Hepatocyte (in vitro differentiated cells): ENCODE data around the gene TEC. TPM values are rescaled to one million over a fixed set of nuclear protein-coding genes. Genes with fewer than 3 reads are reported as not detected.

Experiments
- DNase-seq: peaks from one replicate; pipeline ENCODE4 v3.0.0-alpha.2; 2016; ENCODE audit warnings: low spot score
- H2AFZ ChIP-seq: fragments of 200-600 bp; sonication (generic); 2 replicates; pipeline ENCODE4 v1.6.0; 2016; ENCODE audit warnings: antibody characterized with exemption, mild to moderate bottlenecking
- H3K27ac ChIP-seq: fragments of 200-600 bp; sonication (generic); 2 replicates; pipeline ENCODE4 v1.5.1; 2016; ENCODE audit warnings: mild to moderate bottlenecking
- H3K27me3 ChIP-seq: fragments of 200-600 bp; sonication (generic); 2 replicates; pipeline ENCODE4 v1.6.1; 2016
- H3K36me3 ChIP-seq: fragments of 200-600 bp; sonication (generic); replicated peaks from 2 replicates; pipeline ENCODE4 v1.5.1; 2016; ENCODE audit warnings: low read depth; ENCODE audit not compliant: insufficient read depth
- H3K4me1 ChIP-seq: fragments of 200-600 bp; sonication (generic); 2 replicates; pipeline ENCODE4 v1.5.1; 2016; ENCODE audit warnings: mild to moderate bottlenecking, moderate library complexity; ENCODE audit not compliant: insufficient read depth
- H3K4me2 ChIP-seq: fragments of 200-600 bp; sonication (generic); 2 replicates; pipeline ENCODE4 v1.6.0; 2016
- H3K4me3 ChIP-seq: fragments of 200-600 bp; sonication (generic); 2 replicates; pipeline ENCODE4 v1.5.1; 2016; ENCODE audit warnings: mild to moderate bottlenecking
- H3K79me2 ChIP-seq: fragments of 200-600 bp; sonication (generic); 2 replicates; pipeline ENCODE4 v1.6.0; 2017; ENCODE audit warnings: mild to moderate bottlenecking
- H3K9me2 ChIP-seq: fragments of 200-600 bp; sonication (generic); replicated peaks from 2 replicates; pipeline ENCODE4 v1.6.0; 2017; ENCODE audit warnings: mild to moderate bottlenecking; ENCODE audit not compliant: insufficient read depth
- H3K9me3 ChIP-seq: fragments of 200-600 bp; sonication (generic); 2 replicates; pipeline ENCODE4 v1.5.1; 2016; ENCODE audit warnings: low read depth, mild to moderate bottlenecking
- H4K20me1 ChIP-seq: fragments of 200-600 bp; sonication (generic); 2 replicates; pipeline ENCODE4 v1.6.0; 2016; ENCODE audit warnings: mild to moderate bottlenecking; ENCODE audit not compliant: insufficient read depth, poor library complexity, severe bottlenecking
- EZH2 ChIP-seq: fragments of 200-600 bp; sonication (generic); IDR thresholded peaks from 2 replicates; pipeline ENCODE4 v1.6.1; 2016; ENCODE audit warnings: antibody characterized with exemption, mild to moderate bottlenecking, borderline replicate concordance
- EZH2phosphoT487 ChIP-seq: fragments of 200-600 bp; sonication (generic); IDR thresholded peaks from one replicate; pipeline ENCODE4 v1.6.1; 2018; ENCODE audit warnings: antibody characterized with exemption, mild to moderate bottlenecking, low read depth, moderate library complexity; ENCODE audit not compliant: unreplicated experiment, severe bottlenecking
- WGBS: methylation state at CpG from one replicate; pipeline ENCODE4 v1.1.6; 2016; ENCODE audit warnings: low lambda C conversion rate; ENCODE audit errors: missing lambda C conversion rate; 5-methylcytosine and 5-hydroxymethylcytosine counted together
- polyA plus RNA-seq: library from polyadenylated mRNA; unstranded; fragments of >200 nt; fragmentation: Nextera tagmentation; extraction: Ambion mirVana; gene quantifications from 2 replicates; pipeline ENCODE4 v1.2.1, GENCODE V29; 2016
- total RNA-seq: library from RNA; depleted of rRNA; stranded (reverse); fragments of >200 nt; gene quantifications from 2 replicates; pipeline ENCODE4 v1.2.3, GENCODE V29; 2014
- TF ChIP-seq, protein P1 (sequence below): fragments of 200-600 bp; sonication (generic); IDR thresholded peaks from 2 replicates; pipeline ENCODE4 v1.5.1; 2016; ENCODE audit warnings: antibody characterized with exemption, mild to moderate bottlenecking; ENCODE audit not compliant: poor library complexity

Gene TEC
- total and polyA plus RNA-seq, 2 experiments from 2014 or later, result 1.3 to 2.1 TPM

DNA sequence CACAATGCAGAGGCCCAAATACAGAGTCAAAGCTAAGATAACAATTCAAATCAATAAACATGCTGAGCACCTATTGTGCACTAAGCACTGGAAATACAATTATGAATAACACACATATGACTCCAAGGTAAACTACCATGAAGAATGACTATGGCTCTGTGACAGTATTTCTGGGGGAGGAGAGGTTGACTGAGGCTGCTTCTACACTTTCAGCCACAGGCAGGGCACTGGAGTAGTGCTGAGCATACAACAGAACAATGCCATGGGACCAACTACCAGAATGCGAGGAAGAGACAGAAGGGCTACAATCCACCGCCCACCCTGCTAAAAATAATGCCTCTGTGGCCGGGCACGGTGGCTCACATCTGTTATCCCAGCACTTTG lies 13.7 kb downstream of the TEC start:
- no peaks in the 10 kb centered on the region for H3K36me3 ChIP-seq
- H3K9me3 ChIP-seq, result no peaks in the 10 kb centered on the region
- H3K79me2 ChIP-seq, result peaks cover 7% of the 10 kb centered on the region
- no peaks in the 10 kb centered on the region for H3K4me1 ChIP-seq
- no peak for DNase-seq
- WGBS, result 93% methylated on average over 4 of the region's 4 CpGs
- no peak overlapping the region for H3K27ac ChIP-seq
- no peaks in the 10 kb centered on the region for H3K27me3 ChIP-seq
- no peaks in the 10 kb centered on the region for H3K9me2 ChIP-seq
- TF ChIP-seq, protein P1, sequence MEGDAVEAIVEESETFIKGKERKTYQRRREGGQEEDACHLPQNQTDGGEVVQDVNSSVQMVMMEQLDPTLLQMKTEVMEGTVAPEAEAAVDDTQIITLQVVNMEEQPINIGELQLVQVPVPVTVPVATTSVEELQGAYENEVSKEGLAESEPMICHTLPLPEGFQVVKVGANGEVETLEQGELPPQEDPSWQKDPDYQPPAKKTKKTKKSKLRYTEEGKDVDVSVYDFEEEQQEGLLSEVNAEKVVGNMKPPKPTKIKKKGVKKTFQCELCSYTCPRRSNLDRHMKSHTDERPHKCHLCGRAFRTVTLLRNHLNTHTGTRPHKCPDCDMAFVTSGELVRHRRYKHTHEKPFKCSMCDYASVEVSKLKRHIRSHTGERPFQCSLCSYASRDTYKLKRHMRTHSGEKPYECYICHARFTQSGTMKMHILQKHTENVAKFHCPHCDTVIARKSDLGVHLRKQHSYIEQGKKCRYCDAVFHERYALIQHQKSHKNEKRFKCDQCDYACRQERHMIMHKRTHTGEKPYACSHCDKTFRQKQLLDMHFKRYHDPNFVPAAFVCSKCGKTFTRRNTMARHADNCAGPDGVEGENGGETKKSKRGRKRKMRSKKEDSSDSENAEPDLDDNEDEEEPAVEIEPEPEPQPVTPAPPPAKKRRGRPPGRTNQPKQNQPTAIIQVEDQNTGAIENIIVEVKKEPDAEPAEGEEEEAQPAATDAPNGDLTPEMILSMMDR, result no peak
- no peak for TF ChIP-seq EZH2
- no peak for TF ChIP-seq EZH2phosphoT487
- H4K20me1 ChIP-seq, result no peaks in the 10 kb centered on the region
- H2AFZ ChIP-seq, result no peak overlapping the region
- no peak overlapping the region for H3K4me2 ChIP-seq
- no peak overlapping the region for H3K4me3 ChIP-seq

DNA sequence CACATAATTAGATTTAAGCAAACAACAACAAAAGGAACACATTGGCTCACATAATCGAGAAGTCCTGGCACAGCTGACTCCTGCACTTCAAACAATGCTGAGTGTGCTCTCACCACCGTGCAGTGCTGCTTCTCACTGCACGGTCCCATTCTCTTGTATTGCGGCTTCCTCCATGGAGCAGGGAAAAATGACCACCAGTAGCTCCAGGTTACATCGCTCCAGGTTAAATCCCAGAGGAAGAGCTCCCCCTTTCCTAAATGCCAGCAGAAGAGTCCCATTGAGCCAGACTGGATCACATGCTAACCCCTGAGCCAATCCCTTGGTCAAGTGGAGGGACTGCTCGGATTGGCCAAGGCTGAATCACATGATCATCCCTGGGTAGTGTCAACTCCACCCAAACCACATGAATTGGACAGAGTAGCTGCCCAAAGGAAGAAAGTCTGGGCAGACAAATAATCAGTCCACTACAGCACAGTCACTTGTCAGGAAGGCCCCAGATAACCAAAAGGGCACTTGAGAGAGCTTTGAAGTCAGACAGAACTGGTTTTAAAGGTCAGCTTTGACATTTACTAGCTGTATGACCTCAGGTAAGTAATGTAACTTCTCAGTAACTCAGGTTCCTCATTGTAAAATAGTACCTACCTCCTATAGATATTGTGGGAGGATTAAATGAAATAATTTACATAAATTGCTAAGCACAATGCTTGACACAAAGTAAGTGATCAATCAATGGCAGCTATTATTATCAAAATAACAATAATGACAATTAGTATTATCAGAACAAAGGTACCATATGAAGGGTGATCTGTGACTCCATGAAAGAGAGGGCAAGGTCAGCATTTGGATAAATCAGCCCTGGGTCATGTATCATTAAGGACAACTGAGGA lies 14.3 kb downstream of the TEC start:
- Histone ChIP-seq H3K4me2 (no peak overlapping the region), H3K4me3 (no peak overlapping the region), H3K9me2 (no peaks in the 10 kb centered on the region), H4K20me1 (no peaks in the 10 kb centered on the region), H3K4me1 (no peaks in the 10 kb centered on the region), H3K27me3 (no peaks in the 10 kb centered on the region), H3K79me2 (peaks cover 7% of the 10 kb centered on the region), H3K9me3 (no peaks in the 10 kb centered on the region), H3K27ac (no peak overlapping the region), H2AFZ (no peak overlapping the region), H3K36me3 (no peaks in the 10 kb centered on the region)
- TF ChIP-seq EZH2, result no peak
- TF ChIP-seq, protein P1, result no peak
- no peak for TF ChIP-seq EZH2phosphoT487
- WGBS, result 93% methylated on average over 6 of the region's 6 CpGs
- DNase-seq, result no peak

DNA sequence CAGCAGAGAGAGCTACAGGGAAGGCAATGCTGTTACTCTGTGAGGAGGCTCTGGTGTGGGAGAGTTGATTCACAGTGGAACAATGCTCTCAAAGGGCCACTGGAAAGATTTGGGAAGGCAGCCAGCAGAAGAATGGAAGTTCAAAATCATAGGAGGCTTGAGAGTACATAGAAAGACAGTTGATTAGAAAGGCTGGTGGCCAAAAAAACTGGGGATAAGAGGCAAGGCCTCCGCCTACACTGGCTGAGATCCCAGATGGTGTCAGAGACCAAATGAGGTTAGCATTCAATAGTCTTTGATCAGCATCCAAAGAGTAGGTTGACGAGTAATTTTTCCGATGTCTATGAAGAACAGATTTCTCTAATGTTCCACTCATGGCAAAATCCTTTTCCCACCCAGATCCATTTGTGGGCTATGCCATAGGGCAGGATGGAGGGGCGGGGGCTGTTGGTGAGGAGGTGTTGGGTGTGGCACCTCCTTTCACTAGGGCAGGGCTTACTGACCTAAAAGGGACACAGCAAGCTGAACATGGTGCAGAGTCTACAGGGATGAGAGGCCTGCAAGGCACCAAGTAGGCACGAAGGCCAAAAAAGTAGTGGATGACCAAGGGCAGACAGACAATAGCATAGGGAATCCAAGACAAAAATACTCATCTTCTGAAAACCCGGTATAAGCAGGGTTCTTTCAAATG lies 15.1 kb downstream of the TEC start:
- 84% methylated on average over 6 of the region's 6 CpGs for WGBS
- no peaks in the 10 kb centered on the region for H3K36me3 ChIP-seq
- H3K9me2 ChIP-seq, result no peaks in the 10 kb centered on the region
- no peak overlapping the region for H3K4me3 ChIP-seq
- no peak for DNase-seq
- peaks cover 7% of the 10 kb centered on the region for H3K79me2 ChIP-seq
- no peaks in the 10 kb centered on the region for H3K9me3 ChIP-seq
- H3K27ac ChIP-seq, result no peak overlapping the region
- H2AFZ ChIP-seq, result no peak overlapping the region
- no peaks in the 10 kb centered on the region for H3K4me1 ChIP-seq
- no peaks in the 10 kb centered on the region for H3K27me3 ChIP-seq
- H4K20me1 ChIP-seq, result no peaks in the 10 kb centered on the region
- TF ChIP-seq, protein P1, result no peak
- TF ChIP-seq EZH2phosphoT487 (no peak), EZH2 (no peak)
- no peak overlapping the region for H3K4me2 ChIP-seq
